WERI-Rb-1 (cell line): ENCODE data around the gene PARP1.

Source experiments
- DNase-seq: peaks from one replicate; pipeline ENCODE4 v3.0.0-alpha.2; 2020
- H3K27ac ChIP-seq: fragments of 250-450 bp; sonication (Bioruptor Pico); 2 replicates; pipeline ENCODE4 v1.5.1; 2020; ENCODE audit warnings: mild to moderate bottlenecking, moderate library complexity
- H3K27me3 ChIP-seq: fragments of 250-450 bp; sonication (Bioruptor Pico); 2 replicates; pipeline ENCODE4 v1.5.1; 2021; ENCODE audit warnings: mild to moderate bottlenecking, low read depth, moderate library complexity; ENCODE audit not compliant: insufficient read depth, severe bottlenecking
- H3K36me3 ChIP-seq: fragments of 250-450 bp; sonication (Bioruptor Pico); 2 replicates; pipeline ENCODE4 v1.5.1; 2020; ENCODE audit warnings: mild to moderate bottlenecking, moderate library complexity
- H3K4me3 ChIP-seq: 2 replicates; pipeline ENCODE4 v1.5.1; 2011; ENCODE audit warnings: low read depth, mild to moderate bottlenecking, control low read depth, low read length
- H3K9me3 ChIP-seq: fragments of 250-450 bp; sonication (Bioruptor Pico); 2 replicates; pipeline ENCODE4 v1.5.1; 2021; ENCODE audit warnings: mild to moderate bottlenecking, moderate library complexity; ENCODE audit not compliant: severe bottlenecking
- TF ChIP-seq, protein P1 (sequence below): IDR thresholded peaks from 2 replicates; pipeline ENCODE4 v1.5.1; 2011; ENCODE audit warnings: low read depth, mild to moderate bottlenecking, control low read depth, inconsistent platforms, low read length

The PARP1 gene

DNA sequence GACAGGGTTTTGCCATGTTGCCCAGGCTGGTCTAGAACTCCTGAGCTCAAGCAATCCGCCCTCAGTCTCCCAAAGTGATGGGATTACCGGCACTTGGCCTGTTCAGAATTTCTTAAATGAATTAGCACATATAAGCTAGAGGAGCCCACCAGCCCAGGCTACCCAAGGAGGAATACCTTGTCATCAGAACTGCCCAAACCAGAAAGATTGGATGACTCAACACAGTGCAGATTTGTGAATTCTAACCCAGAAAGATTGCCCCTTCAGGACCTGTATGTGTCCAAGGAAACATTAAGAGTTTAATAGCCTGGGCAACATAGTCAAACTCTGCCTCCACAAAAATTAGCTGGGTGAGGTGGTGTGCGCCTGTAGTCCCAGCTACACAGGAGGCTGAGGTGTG lies 84.9 kb downstream of the PARP1 start:
- no peak for DNase-seq
- TF ChIP-seq, protein P1, sequence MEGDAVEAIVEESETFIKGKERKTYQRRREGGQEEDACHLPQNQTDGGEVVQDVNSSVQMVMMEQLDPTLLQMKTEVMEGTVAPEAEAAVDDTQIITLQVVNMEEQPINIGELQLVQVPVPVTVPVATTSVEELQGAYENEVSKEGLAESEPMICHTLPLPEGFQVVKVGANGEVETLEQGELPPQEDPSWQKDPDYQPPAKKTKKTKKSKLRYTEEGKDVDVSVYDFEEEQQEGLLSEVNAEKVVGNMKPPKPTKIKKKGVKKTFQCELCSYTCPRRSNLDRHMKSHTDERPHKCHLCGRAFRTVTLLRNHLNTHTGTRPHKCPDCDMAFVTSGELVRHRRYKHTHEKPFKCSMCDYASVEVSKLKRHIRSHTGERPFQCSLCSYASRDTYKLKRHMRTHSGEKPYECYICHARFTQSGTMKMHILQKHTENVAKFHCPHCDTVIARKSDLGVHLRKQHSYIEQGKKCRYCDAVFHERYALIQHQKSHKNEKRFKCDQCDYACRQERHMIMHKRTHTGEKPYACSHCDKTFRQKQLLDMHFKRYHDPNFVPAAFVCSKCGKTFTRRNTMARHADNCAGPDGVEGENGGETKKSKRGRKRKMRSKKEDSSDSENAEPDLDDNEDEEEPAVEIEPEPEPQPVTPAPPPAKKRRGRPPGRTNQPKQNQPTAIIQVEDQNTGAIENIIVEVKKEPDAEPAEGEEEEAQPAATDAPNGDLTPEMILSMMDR: no peak
- H3K9me3 ChIP-seq: no peaks in the 10 kb centered on the region
- no peak overlapping the region for H3K27ac ChIP-seq
- no peaks in the 10 kb centered on the region for H3K36me3 ChIP-seq
- no peaks in the 10 kb centered on the region for H3K27me3 ChIP-seq
- H3K4me3 ChIP-seq: no peak overlapping the region

GRCh38 chr1:226320930-226321329 lies 87.0 kb downstream of the PARP1 start:
- Histone ChIP-seq H3K27me3 (no peaks in the 10 kb centered on the region), H3K4me3 (no peak overlapping the region), H3K9me3 (no peaks in the 10 kb centered on the region), H3K36me3 (no peaks in the 10 kb centered on the region), H3K27ac (no peak overlapping the region)
- TF ChIP-seq, protein P1: no peak
- no peak for DNase-seq

DNA sequence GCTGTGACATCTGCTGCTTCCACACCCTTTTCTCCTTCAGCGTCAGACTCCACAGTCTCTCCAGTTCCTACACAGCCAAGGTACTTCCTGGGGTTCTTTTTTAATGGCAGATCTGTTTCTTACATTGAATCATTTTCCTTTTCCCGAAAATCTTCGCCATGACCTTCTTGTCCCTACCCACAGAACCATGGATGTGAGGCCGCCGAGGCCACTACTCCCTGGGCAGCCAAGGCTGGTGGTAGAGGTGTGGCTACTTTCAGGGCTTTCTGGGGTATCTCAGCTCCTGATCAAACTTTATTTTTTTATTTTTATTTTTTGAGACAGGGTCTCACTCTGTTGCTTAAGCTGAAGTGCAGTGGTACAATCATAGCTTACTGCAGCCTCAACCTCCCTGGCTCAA lies 89.4 kb downstream of the PARP1 start:
- Histone ChIP-seq H3K9me3 (no peaks in the 10 kb centered on the region), H3K36me3 (no peaks in the 10 kb centered on the region), H3K27ac (no peak overlapping the region), H3K4me3 (no peak overlapping the region), H3K27me3 (no peaks in the 10 kb centered on the region)
- no peak for DNase-seq
- TF ChIP-seq, protein P1: no peak

DNA sequence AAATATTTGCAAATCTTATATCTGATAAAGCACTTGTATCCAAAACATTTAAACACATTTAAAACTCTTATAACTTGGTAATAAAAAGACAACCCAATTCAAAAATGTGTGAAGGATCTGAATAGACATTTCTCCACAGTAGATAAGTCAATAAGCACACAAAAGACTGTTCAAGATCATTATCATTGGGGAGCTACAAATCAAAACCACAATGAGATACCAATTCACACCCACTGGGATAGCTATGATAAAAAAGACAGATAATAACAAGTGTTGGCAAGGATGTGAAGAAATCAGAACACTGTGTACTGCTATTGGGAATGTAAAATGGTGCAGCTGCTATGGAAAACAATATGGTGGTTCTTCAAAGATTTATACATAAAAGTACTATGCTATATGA lies 93.8 kb downstream of the PARP1 start:
- TF ChIP-seq, protein P1: no peak
- no peak overlapping the region for H3K27ac ChIP-seq
- no peak overlapping the region for H3K4me3 ChIP-seq
- no peaks in the 10 kb centered on the region for H3K36me3 ChIP-seq
- no peaks in the 10 kb centered on the region for H3K9me3 ChIP-seq
- no peak for DNase-seq
- H3K27me3 ChIP-seq: peaks cover 10% of the 10 kb centered on the region

- no peaks in the 10 kb centered on the region for H3K9me3 ChIP-seq
- no peak overlapping the region for H3K4me3 ChIP-seq
- TF ChIP-seq, protein P1: no peak
- peaks cover 10% of the 10 kb centered on the region for H3K27me3 ChIP-seq
- DNase-seq: no peak
- H3K27ac ChIP-seq: no peak overlapping the region
- no peaks in the 10 kb centered on the region for H3K36me3 ChIP-seq
Observed at GRCh38 chr1:226312065-226312464, 95.8 kb downstream of the PARP1 start.

- TF ChIP-seq, protein P1: no peak
- Histone ChIP-seq H3K4me3 (no peak overlapping the region), H3K9me3 (no peaks in the 10 kb centered on the region), H3K27ac (no peak overlapping the region), H3K36me3 (no peaks in the 10 kb centered on the region), H3K27me3 (peaks cover 10% of the 10 kb centered on the region)
- no peak for DNase-seq
Observed at GRCh38 chr1:226311376-226311775, 96.5 kb downstream of the PARP1 start.
